HG03460 (cell line): Measurements from ENCODE around the gene IRAK1BP1.
"Not testable (repeated sequence)": the region's sequence is repeated elsewhere in the genome, so short reads cannot be mapped to it uniquely, and the experiment has no call there.

Experiments
- ATAC-seq: cut with Tn5 transposase; IDR thresholded peaks from one replicate; pipeline ENCODE4 v1.9.1; 2021; ENCODE audit not compliant: unreplicated experiment

IRAK1BP1 gene

GRCh38 chr6:78883651-78884050 lies 16.3 kb downstream of the IRAK1BP1 start:
- ATAC-seq, result no peak

GRCh38 chr6:78889901-78890300 lies 22.6 kb downstream of the IRAK1BP1 start:
- not testable (repeated sequence) for ATAC-seq

- no peak for ATAC-seq
Observed at GRCh38 chr6:78896227-78896626, 28.9 kb downstream of the IRAK1BP1 start.

GRCh38 chr6:78908621-78909020 lies 41.3 kb downstream of the IRAK1BP1 start:
- ATAC-seq, result no peak

GRCh38 chr6:78909391-78909790 lies 42.0 kb downstream of the IRAK1BP1 start:
- ATAC-seq, result no peak

GRCh38 chr6:78910010-78910409 lies 42.7 kb downstream of the IRAK1BP1 start:
- no peak for ATAC-seq

GRCh38 chr6:78910591-78911171 lies 43.3 kb downstream of the IRAK1BP1 start:
- peak; percentile 62 for ATAC-seq

- no peak for ATAC-seq
Observed at GRCh38 chr6:78911218-78911940, 44.0 kb downstream of the IRAK1BP1 start.

GRCh38 chr6:78916411-78916810 lies 49.1 kb downstream of the IRAK1BP1 start:
- no peak for ATAC-seq

- no peak for ATAC-seq
Observed at GRCh38 chr6:78917788-78918187, 50.4 kb downstream of the IRAK1BP1 start.

- not testable (repeated sequence) for ATAC-seq
Observed at GRCh38 chr6:78921168-78921567, 53.8 kb downstream of the IRAK1BP1 start.

GRCh38 chr6:78925317-78925716 lies 58.0 kb downstream of the IRAK1BP1 start:
- ATAC-seq, result no peak

GRCh38 chr6:78935553-78935952 lies 68.2 kb downstream of the IRAK1BP1 start:
- ATAC-seq, result no peak

- no peak for ATAC-seq
Observed at GRCh38 chr6:78936515-78936914, 69.2 kb downstream of the IRAK1BP1 start.

GRCh38 chr6:78942446-78942845 lies 75.1 kb downstream of the IRAK1BP1 start:
- ATAC-seq, result no peak

- ATAC-seq, result no peak
Observed at GRCh38 chr6:78947529-78947928, 80.2 kb downstream of the IRAK1BP1 start.

- ATAC-seq, result no peak
Observed at GRCh38 chr6:78947962-78948361, 80.6 kb downstream of the IRAK1BP1 start.

GRCh38 chr6:78948785-78949184 lies 81.4 kb downstream of the IRAK1BP1 start:
- no peak for ATAC-seq

- ATAC-seq, result no peak
Observed at GRCh38 chr6:78952362-78952761, 85.0 kb downstream of the IRAK1BP1 start.
